H1 (cell line): Measurements from ENCODE around the gene CCDC107. TPM values are rescaled to one million over a fixed set of nuclear protein-coding genes. Genes with fewer than 3 reads are reported as not detected.
A peak's percentile ranks its signal among the peaks of the same experiment; 100 is the strongest.

Source experiments
- ATF2 ChIP-seq: IDR thresholded peaks from 2 replicates; pipeline ENCODE4 v1.6.1; 2012; ENCODE audit warnings: low read length, inconsistent platforms
- BACH1 ChIP-seq: IDR thresholded peaks from 2 replicates; pipeline ENCODE4 v1.6.1; 2012; ENCODE audit warnings: low read length, improper control_type of control experiment
- CBX8 ChIP-seq: fragments of 300-800, 300-1000 bp; sonication (generic); IDR thresholded peaks from 2 replicates; pipeline ENCODE4 v1.7.1; 2016; ENCODE audit warnings: low read depth, low read length, borderline replicate concordance
- CEBPB ChIP-seq: IDR thresholded peaks from 2 replicates; pipeline ENCODE4 v1.6.1; 2012; ENCODE audit warnings: low read depth, low read length
- E2F6 ChIP-seq: IDR thresholded peaks from 2 replicates; pipeline ENCODE4 v1.6.1; 2012; ENCODE audit warnings: inconsistent platforms
- EGR1 ChIP-seq: IDR thresholded peaks from 2 replicates; pipeline ENCODE4 v1.6.1; 2011; ENCODE audit warnings: low read depth, low read length, borderline replicate concordance
- EP300 ChIP-seq, 2 experiments: IDR thresholded peaks; 1 replicate in 1 of 2; 2 replicates in 1 of 2; pipeline ENCODE4 v1.6.1; 2011 to 2012; ENCODE audit warnings: low read depth in 2 of 2, low read length in 2 of 2, mild to moderate bottlenecking in 2 of 2, borderline replicate concordance in 1 of 2, inconsistent platforms in 1 of 2, moderate library complexity in 1 of 2
- EZH2 ChIP-seq: fragments of 200-600 bp; sonication (generic); IDR thresholded peaks from 2 replicates; pipeline ENCODE4 v1.7.1; 2012; ENCODE audit warnings: low read depth, mild to moderate bottlenecking, moderate library complexity, low read length, inconsistent platforms; ENCODE audit not compliant: severe bottlenecking
- MAX ChIP-seq: IDR thresholded peaks from 2 replicates; pipeline ENCODE4 v1.6.1; 2012; ENCODE audit warnings: inconsistent platforms
- NRF1 ChIP-seq: IDR thresholded peaks from 2 replicates; pipeline ENCODE4 v1.6.1; 2011; ENCODE audit warnings: mild to moderate bottlenecking, low read depth, low read length, improper control_type of control experiment
- POLR2AphosphoS5 ChIP-seq: IDR thresholded peaks from 2 replicates; pipeline ENCODE4 v1.6.1; 2011; ENCODE audit warnings: low read depth, low read length
- RAD21 ChIP-seq, 2 experiments: IDR thresholded peaks in 1 of 2; conservative IDR thresholded peaks in 1 of 2; 2 replicates each; pipeline ENCODE4 v1.6.1; 2011; ENCODE audit warnings: low read depth in 2 of 2, low read length in 2 of 2, improper control_type of control experiment in 1 of 2, inconsistent platforms in 1 of 2, mild to moderate bottlenecking in 1 of 2, moderate library complexity in 1 of 2
- RBBP5 ChIP-seq: IDR thresholded peaks from 2 replicates; pipeline ENCODE4 v1.7.1; 2012; ENCODE audit warnings: low read depth, mild to moderate bottlenecking, inconsistent platforms, low read length, moderate library complexity, borderline replicate concordance
- RFX5 ChIP-seq: IDR thresholded peaks from 2 replicates; pipeline ENCODE4 v1.6.1; 2011; ENCODE audit warnings: low read depth, low read length, improper control_type of control experiment, borderline replicate concordance
- RXRA ChIP-seq: IDR thresholded peaks from 2 replicates; pipeline ENCODE4 v1.6.1; 2011; ENCODE audit warnings: low read depth, mild to moderate bottlenecking, low read length, moderate library complexity; ENCODE audit not compliant: insufficient read depth
- SP1 ChIP-seq: IDR thresholded peaks from 2 replicates; pipeline ENCODE4 v1.6.1; 2011; ENCODE audit warnings: low read depth, low read length
- SUZ12 ChIP-seq: fragments of 200-600 bp; sonication (generic); IDR thresholded peaks from 2 replicates; pipeline ENCODE4 v1.6.1; 2012; ENCODE audit warnings: mild to moderate bottlenecking, inconsistent platforms, low read length, moderate library complexity, mixed read lengths
- TAF1 ChIP-seq: IDR thresholded peaks from 2 replicates; pipeline ENCODE4 v1.6.1; 2011; ENCODE audit warnings: mild to moderate bottlenecking, low read depth, low read length
- TAF7 ChIP-seq: optimal IDR thresholded peaks from 2 replicates; pipeline ENCODE3; 2011; ENCODE audit warnings: low read depth, mild to moderate bottlenecking, inconsistent platforms, low read length, moderate library complexity, borderline replicate concordance
- USF2 ChIP-seq: IDR thresholded peaks from 2 replicates; pipeline ENCODE4 v1.6.1; 2011; ENCODE audit warnings: low read length, improper control_type of control experiment
- polyA plus RNA-seq, 7 experiments: library from polyadenylated mRNA; depleted of rRNA in 3 of 7; stranded (reverse) in 5 of 7; unstranded in 2 of 7; fragments of >200 nt in 5 of 7; fragments of 200-250 nt in 2 of 7; gene quantifications; 1 replicate in 5 of 7; 2 replicates in 1 of 7; 4 replicates in 1 of 7; pipeline versions ENCODE4 v1.2.1 to v1.2.3, GENCODE V29; 2011 to 2013; ENCODE audit warnings: missing spikeins in 2 of 7, mixed read lengths in 2 of 7
- total RNA-seq: library from RNA; stranded (reverse); fragmentation: NEBNext Ultra II Directional; extraction: Animal tissue kit (Norgen Biotek cat#: 25700); gene quantifications from 2 replicates; pipeline ENCODE4 v1.2.1, GENCODE V29; 2021

The CCDC107 gene
- total and polyA plus RNA-seq, 2 of the 8 experiments (the other 6 are each of a cell fraction or from before 2014, with no cell fraction given): 8.2 to 9.0 TPM

GRCh38 chr9:35689542-35690293 lies 31.6 kb downstream of the CCDC107 start, which contains the start of gene TPM2 (continued):
- no peak for TF ChIP-seq USF2
- no peak for TF ChIP-seq EZH2
- TF ChIP-seq RAD21 (IDR thresholded peaks at IDR 0.05 in 1 of 2, conservative IDR thresholded peaks at IDR 0.05 in 1 of 2; ENCODE audit: low read depth in 2 of 2, low read length in 2 of 2): no peak
- TF ChIP-seq EP300 (IDR thresholded peaks at IDR 0.05; ENCODE audit: borderline replicate concordance in 1 of 2, low read depth in 2 of 2, low read length in 2 of 2): 0 out of 3 replicates have a peak, but pooled peaks of 1 of the 2 experiments have one; percentile 47
- no peak for TF ChIP-seq RFX5
- no peak for TF ChIP-seq BACH1
- TF ChIP-seq CBX8: no peak
- no peak for TF ChIP-seq NRF1
- no peak for TF ChIP-seq SP1
- no peak for TF ChIP-seq CEBPB
- peak; percentile 68 for TF ChIP-seq TAF7
- TF ChIP-seq RXRA: no peak
- TF ChIP-seq MAX: peak; percentile 87
- no peak for TF ChIP-seq SUZ12
- TF ChIP-seq TAF1: peak; percentile 87
- peak; percentile 79 for TF ChIP-seq POLR2AphosphoS5
- TF ChIP-seq RBBP5: no peak
- TF ChIP-seq EGR1: no peak
- TF ChIP-seq E2F6: peak; percentile 85
- TF ChIP-seq ATF2: no peak
